Stimulated activated CD8-positive, alpha-beta memory T cell treated with anti-CD3 and anti-CD28 coated beads, Interleukin-15, amount 100 ng/mL, for 24 hours (primary cell): ENCODE measurements around the gene ENOX2.

Experiments
- DNase-seq: peaks from one replicate; pipeline ENCODE4 v3.0.0-alpha.2; 2020; ENCODE audit warnings: low read depth

ENOX2 gene

GRCh38 chrX:130623518-130623917 is 279.5 kb downstream of the ENOX2 start:
- no peak for DNase-seq

- no peak for DNase-seq
Observed at GRCh38 chrX:130615941-130616340, 287.1 kb downstream of the ENOX2 start.

GRCh38 chrX:130607431-130607830 is 295.6 kb downstream of the ENOX2 start:
- DNase-seq: no peak

GRCh38 chrX:130606425-130606824 is 296.6 kb downstream of the ENOX2 start:
- no peak for DNase-seq

- no peak for DNase-seq
Observed at GRCh38 chrX:130604882-130605281, 298.1 kb downstream of the ENOX2 start.

GRCh38 chrX:130594453-130594916 is 308.5 kb downstream of the ENOX2 start:
- DNase-seq: no peak

GRCh38 chrX:130593911-130594310 is 309.1 kb downstream of the ENOX2 start:
- no peak for DNase-seq

GRCh38 chrX:130592204-130592603 is 310.8 kb downstream of the ENOX2 start:
- no peak for DNase-seq

- no peak for DNase-seq
Observed at GRCh38 chrX:130578906-130579305, 324.1 kb downstream of the ENOX2 start.

GRCh38 chrX:130577431-130577830 is 325.6 kb downstream of the ENOX2 start:
- no peak for DNase-seq

- DNase-seq: no peak
Observed at GRCh38 chrX:130575831-130576389, 327.1 kb downstream of the ENOX2 start.
